Stimulated activated CD8-positive, alpha-beta memory T cell treated with anti-CD3 and anti-CD28 coated beads, Interleukin-4, amount 100 ng/mL, for 4 hours (primary cell): ENCODE measurements around the gene CTRB2.
"Not testable (repeated sequence)": the region's sequence is repeated elsewhere in the genome, so short reads cannot be mapped to it uniquely, and the experiment has no call there.

Experiments used
- DNase-seq, 2 donors: peaks; one replicate each; pipeline ENCODE4 v3.0.0-alpha.2; 2020; ENCODE audit warnings: low read depth in 2 of 2, low spot score in 1 of 2

Gene CTRB2

GRCh38 chr16:75242436-75243078 is 35.6 kb upstream of the CTRB2 start:
- not testable (repeated sequence) for DNase-seq

GRCh38 chr16:75241955-75242354 is 35.0 kb upstream of the CTRB2 start:
- no peak for DNase-seq

- no peak for DNase-seq
Observed at GRCh38 chr16:75241412-75241811, 34.5 kb upstream of the CTRB2 start.

- DNase-seq: not testable (repeated sequence)
Observed at GRCh38 chr16:75240633-75241032, 33.7 kb upstream of the CTRB2 start.

GRCh38 chr16:75239542-75240122 is 32.7 kb upstream of the CTRB2 start:
- DNase-seq: no peak

- DNase-seq: no peak
Observed at GRCh38 chr16:75238853-75239541, 32.0 kb upstream of the CTRB2 start.

GRCh38 chr16:75238132-75238852 is 31.3 kb upstream of the CTRB2 start:
- DNase-seq: no peak

GRCh38 chr16:75237398-75238131 is 30.6 kb upstream of the CTRB2 start:
- no peak for DNase-seq

GRCh38 chr16:75236736-75237397 is 29.9 kb upstream of the CTRB2 start:
- no peak for DNase-seq

GRCh38 chr16:75236232-75236631 is 29.3 kb upstream of the CTRB2 start:
- DNase-seq: no peak

GRCh38 chr16:75235721-75236193 is 28.8 kb upstream of the CTRB2 start:
- DNase-seq: no peak

- DNase-seq: no peak
Observed at GRCh38 chr16:75234856-75235696, 28.1 kb upstream of the CTRB2 start.

GRCh38 chr16:75233611-75233938 is 26.6 kb upstream of the CTRB2 start:
- no peak for DNase-seq

GRCh38 chr16:75231570-75231969 is 24.6 kb upstream of the CTRB2 start:
- no peak for DNase-seq

GRCh38 chr16:75230471-75231110 is 23.6 kb upstream of the CTRB2 start:
- DNase-seq: no peak

GRCh38 chr16:75229172-75230031 is 22.4 kb upstream of the CTRB2 start:
- DNase-seq: no peak

- DNase-seq: no peak
Observed at GRCh38 chr16:75228143-75228976, 21.4 kb upstream of the CTRB2 start.
